HepG2 (cell line): ENCODE data around the gene PLA2R1. TPM values are rescaled to one million over a fixed set of nuclear protein-coding genes. Genes with fewer than 3 reads are reported as not detected.

Source experiments
- polyA plus RNA-seq, 8 experiments: library from polyadenylated mRNA; depleted of rRNA in 3 of 8; stranded (reverse) in 7 of 8; unstranded in 1 of 8; fragments of >200 nt; fragmentation: Illumina TruSeq in 4 of 8; extraction: Trizol in 4 of 8; gene quantifications; 2 replicates each; pipeline versions ENCODE4 v1.2.1 to v1.2.3, GENCODE V29; 2011 to 2016; ENCODE audit warnings: low read depth in 4 of 8, missing spikeins in 1 of 8, mixed read lengths in 1 of 8; ENCODE audit not compliant: insufficient read depth in 1 of 8
- total RNA-seq, 5 experiments: library from RNA; depleted of rRNA; stranded (reverse); fragments of >200 nt; fragmentation: Illumina TruSeq; extraction: Trizol; gene quantifications; 2 replicates each; pipeline ENCODE4 v1.2.3, GENCODE V29; 2016; ENCODE audit warnings: low read depth in 1 of 5

Gene PLA2R1
- total and polyA plus RNA-seq, 2 of the 13 experiments (the other 11 are each of a cell fraction or from before 2014, with no cell fraction given), result not detected

Other genes starting within 250 kb of the PLA2R1 start
- not detected in 2 replicates for gene LY75, start 157.9 kb downstream of the PLA2R1 start, total RNA-seq (2016; rRNA removed; fragmentation: Illumina TruSeq; extraction: Trizol)
- gene LY75, start 157.9 kb downstream of the PLA2R1 start, polyA plus RNA-seq (2011; rRNA removed), result not detected in 2 replicates
- gene ITGB6, start 137.7 kb upstream of the PLA2R1 start, total RNA-seq (2016; rRNA removed; fragmentation: Illumina TruSeq; extraction: Trizol), result not detected in 2 replicates
- not detected in 2 replicates for gene ITGB6, start 137.7 kb upstream of the PLA2R1 start, polyA plus RNA-seq (2011; rRNA removed)